HG02798 (cell line): ENCODE data around the gene U2SURP.

ENCODE experiments used
- ATAC-seq: cut with Tn5 transposase; IDR thresholded peaks from one replicate; pipeline ENCODE4 v1.9.1; 2021; ENCODE audit warnings: mild to moderate bottlenecking; ENCODE audit not compliant: unreplicated experiment, poor library complexity

The U2SURP gene

DNA sequence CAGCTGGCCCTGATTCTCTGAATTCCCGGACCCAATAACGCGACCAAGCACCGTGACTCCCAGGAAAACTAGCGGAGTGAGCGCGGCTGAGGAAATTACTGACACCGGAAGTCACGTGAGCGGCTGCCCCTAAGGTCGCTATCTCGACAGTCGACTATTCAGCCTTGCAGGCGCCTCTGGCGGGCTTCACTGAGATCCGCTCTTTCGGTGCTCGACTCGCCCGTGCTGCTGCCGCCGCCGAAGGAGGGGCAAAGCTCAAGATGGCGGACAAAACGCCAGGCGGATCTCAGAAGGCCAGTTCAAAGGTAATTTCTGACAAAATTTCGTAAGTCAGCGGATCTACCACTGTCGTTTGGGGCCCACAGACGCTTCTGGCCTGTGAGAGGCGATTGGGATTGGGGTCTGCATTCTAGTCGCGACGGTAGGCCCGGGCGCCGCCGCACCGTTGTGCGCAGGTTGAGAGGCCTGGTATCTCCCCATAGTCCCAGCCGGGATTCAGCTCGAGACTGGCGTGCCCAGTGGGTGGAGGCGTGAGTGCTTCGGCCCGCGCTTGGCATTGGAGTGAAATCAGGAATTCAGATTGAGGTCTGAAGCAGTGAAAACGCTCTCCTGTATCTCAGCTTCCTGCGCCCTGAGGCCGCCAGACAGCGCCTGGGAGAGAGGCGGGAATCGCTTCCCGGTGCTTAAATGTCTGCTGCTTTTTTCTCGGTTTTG lies at the start of gene U2SURP:
TSS of gene U2SURP (plus strand) at position 202 of the 714 bp plus-strand sequence. CDS start at position 261, 59 bp downstream.
- ATAC-seq = peak; percentile 92

DNA sequence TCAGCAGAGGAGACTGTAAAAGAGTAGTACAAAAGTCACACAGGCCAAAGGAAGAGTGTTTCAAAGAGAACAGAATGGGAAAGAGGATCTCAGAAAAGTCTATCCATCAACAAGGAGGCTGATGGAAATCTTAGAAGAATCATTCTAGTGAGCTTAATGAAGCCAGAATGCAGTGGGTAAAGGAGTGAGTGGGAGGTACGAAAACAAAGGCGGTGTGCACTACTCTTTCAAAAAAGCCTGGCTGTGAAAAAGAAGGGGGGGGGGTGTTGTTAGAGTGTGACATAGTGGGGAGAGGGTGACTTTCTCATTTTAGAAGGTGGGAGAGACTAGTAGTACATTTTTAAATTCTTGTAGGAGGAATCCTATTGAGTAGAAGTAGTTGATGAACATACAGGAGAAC lies 49.6 kb upstream of the U2SURP start:
- no peak for ATAC-seq

DNA sequence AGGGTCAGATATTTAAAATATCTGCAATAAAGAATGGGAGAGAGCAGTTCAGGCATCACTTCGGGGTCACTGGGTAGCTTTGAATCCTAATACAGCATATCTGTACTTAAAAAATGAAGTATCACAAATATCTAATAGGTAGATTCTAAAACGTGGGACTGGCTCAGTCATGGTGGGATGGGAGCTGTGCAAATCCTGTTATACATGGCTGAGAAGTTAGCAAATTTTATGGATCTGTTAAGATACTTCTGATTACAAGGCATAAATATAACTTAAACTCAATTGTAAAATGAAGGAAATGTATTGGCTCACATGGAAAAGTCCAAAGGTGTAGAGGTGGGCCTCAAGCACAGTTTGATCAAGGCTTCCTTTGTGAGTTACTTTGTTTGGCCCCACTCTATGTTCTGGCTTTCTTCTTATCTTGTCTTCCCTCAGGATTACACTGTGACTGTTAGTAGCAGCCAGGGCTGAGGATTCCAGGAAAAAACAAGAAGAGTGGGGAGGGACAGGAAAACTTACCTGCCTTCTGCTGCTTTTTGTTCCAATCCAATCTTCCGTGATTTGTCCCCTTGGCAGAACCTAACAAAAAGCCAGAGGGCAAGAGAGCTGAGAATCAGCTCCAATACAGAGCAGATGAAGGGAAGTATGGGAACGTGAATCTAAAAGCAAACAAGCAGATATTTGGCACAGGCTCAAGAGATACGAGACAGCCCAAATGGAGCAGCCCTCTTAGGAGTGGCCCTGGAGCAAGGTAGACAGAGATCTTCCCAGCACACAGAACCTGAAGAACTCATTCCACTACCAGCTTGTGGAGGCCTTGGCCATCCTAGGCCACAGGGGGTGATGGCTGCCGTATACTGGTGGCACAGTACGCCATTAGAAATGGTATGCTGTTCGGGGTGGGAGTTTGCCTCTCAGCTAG lies 48.8 kb upstream of the U2SURP start:
- ATAC-seq = no peak

DNA sequence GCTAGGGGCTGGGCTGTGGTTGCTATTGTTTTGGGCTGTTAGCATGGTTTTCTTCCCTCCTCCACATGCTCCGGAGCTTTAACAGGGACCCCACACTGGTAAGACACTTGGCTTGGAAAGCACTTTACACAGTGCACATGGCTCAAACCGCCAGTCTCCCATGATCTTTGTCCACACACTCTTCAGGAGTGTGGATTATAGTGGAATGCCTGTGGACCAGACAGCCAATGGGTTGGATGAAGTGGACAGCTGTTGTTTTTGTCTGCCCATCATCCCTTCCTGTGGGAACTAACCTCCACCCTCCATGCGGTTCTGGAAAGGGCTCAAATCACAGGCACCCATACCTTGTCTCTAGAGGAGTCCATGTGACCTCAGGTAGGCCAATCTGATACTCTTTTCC lies 47.9 kb upstream of the U2SURP start:
- no peak for ATAC-seq

DNA sequence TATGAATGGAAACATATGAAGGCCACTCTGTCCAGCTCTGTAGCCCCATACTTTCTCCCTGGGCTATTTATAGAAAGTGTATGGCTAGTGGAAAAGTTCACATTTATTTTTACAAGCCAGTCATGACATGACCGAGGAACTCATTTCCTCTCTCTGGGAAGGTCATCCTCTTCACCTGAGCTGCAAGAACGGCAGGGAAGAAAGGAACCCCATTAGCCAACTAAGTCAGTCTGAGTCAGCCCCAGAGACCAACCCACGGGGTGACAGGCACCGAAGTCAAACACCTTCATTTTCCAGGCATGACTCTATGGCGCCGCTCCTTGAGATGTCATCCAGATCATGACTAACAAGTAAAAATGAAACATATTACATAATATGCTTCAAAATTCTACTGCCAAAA lies 42.7 kb upstream of the U2SURP start:
- no peak for ATAC-seq

DNA sequence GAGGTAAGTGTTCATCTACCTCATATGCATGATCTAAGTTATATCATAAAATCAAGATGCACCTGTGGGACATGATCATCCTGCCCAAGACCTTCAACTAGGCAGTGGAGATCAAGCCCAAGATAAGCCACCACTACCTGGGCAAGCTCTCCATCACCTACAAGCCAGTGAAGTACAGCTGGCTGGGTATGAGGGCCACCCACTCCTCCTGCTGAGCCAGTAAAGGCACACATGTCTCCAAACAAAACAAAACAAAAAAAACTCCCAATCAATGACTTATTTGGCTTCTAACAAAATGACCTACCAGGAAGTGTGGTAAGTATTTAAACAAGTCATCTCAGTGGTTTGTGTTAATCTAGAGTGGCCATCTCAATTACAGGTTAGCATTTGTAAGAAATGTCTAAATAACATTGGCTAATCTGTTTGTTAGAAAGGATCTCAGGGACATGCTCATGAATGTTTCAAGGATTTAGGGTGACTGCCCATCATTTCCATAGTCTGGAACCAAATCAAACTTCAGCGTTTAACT lies 41.0 kb upstream of the U2SURP start:
- no peak for ATAC-seq

DNA sequence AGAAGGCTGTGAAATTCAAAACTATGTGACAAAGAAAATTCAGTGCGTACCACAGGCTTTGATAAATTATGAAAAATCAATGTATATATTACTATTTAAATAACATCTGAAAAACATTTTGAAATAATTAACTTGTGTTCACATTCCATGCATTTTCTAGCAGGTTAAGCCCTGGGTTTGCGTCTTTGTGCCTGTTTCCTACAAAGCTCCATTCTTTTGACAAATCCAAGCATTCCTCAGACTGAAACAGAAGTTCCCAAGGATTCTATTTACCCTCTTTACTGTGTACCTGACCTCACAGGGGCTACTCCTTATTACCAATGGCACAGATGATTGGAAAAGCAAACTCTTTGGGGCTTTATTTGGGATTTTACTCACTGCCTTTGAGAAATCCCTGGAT lies 39.8 kb upstream of the U2SURP start:
- no peak for ATAC-seq

DNA sequence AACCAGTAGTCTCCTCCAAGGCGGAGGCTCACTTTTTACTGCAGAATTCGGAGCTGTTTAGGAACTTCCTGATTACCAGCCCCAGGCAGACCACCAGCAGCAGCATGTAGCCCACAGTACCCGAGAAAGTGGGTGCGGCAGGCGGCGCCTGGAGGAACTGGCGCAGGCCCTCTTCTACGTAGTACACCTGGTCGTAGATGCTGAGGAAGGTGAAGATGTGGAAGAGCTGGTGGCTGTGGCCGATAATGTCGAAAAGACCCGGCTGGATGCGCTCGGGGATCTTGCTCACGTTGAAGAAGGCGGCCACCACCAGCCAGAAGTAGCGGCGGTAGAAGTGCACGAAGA lies 39.2 kb upstream of the U2SURP start:
- no peak for ATAC-seq

DNA sequence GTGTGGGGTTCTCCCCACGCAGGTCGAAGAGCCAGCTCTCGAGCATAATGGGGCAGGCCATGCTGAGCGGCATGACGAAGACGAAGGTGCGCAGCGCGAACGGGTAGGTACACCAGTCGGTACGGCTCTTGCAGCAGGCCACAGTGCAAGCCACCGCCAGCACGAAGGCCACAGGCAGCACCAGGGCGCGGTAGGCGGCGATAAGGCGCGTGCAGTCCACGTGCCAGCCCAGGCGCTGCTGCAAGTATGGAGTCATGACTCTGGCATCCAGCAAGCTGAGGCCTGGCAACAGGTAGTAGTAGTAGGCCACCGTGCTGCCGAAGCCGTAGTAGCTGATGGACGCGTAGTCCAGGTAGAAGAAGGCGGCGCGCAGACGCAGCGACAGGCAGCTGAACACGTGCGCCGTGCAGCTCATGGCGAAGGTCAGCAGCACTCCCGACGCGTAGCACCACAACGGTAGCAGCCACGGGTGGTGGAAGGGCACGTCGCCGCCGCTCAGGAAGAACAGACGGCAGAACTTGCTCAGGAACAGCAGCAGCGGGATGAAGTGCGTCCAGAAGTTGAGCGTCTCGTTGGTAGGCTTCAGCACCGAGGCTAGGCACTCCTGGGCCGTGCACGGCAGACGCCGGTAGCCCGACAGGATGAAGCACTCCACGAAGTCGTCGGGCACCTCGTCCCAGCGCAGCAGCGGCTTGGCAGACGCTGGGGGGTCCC lies 38.7 kb upstream of the U2SURP start:
- no peak for ATAC-seq

DNA sequence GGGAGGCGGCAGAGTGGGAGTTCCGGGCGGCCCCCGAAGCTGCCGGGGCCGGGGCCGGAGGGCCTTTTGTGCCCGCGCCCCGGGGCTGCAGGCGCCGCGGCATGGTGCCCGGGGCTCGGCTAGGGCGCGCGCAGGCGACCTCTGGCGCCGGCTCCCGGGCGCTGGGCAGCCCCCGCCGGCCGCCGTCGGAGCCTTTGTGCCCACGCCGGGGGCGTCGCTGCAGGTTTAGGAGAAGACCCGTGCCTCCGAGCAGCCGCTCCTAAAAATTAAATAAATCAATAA lies 38.2 kb upstream of the U2SURP start:
- no peak for ATAC-seq

DNA sequence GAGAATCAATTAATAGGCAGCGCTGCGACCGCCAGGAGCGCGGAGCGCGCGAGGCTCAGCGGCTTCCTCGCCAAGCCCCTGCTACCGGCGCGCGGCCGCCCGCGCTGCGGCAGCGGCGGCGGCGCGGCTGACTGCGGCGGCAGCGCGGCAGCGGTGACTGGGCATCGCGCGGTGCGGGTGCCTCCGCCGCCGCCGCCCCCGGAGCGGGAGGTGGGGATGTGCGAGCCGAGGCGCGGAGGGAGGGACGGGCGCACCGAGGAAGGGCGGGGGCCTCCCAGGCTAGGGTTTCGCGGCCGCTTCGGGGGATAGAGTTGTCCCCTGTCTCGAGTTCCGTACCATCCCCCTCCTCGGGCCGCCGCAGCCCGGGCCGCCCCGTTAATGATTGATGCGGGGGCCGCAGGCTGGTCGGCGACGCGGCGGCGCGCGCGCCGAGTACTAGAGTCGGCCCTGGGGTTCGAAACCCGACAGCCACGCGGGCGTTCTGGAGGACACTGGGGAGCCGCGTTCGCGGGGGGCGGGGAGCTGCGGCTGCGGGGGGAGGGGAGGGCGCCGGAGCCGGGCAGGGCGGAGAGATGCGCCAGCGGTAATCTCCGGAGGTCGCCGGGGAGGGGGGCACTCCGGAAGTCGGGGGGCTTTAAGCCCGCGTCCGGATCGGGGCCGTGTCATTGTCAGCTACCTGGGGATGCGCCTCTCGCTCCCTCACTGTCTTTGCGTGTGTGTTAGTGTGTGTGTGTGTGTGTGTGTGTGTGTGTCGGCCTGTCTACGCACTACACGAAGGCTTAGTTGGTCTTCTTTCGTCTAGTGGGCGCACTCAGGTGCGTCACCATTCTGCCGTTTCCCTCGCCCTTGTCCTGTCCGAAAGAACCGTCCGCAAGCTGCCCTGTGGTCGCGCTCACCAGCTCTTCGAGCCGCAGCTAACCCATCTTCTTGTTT lies 37.6 kb upstream of the U2SURP start, which contains the start of gene PAQR9:
TSS of gene PAQR9 (minus strand) at position 159 of the 933 bp plus-strand sequence. CDS start 338 bp downstream, outside the sequence.
- no peak for ATAC-seq

DNA sequence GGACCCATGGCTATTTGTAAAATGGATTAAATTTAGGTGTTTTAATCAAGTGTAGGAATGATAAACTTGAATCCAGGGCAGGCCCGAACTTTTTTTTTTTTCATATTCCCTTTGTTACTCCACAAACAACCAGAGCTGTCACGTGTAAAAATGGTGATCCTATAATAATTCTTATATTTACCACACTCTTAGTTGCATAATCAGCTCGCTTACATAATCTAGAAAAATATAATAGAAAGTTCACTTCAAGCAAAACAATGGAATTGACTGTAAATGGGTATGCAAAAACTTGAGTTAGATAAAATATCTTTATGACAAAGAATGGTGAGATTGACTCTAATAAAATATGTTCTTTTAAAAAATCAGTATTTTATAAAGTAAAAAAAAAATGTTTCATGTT lies 35.8 kb upstream of the U2SURP start:
- ATAC-seq = no peak

DNA sequence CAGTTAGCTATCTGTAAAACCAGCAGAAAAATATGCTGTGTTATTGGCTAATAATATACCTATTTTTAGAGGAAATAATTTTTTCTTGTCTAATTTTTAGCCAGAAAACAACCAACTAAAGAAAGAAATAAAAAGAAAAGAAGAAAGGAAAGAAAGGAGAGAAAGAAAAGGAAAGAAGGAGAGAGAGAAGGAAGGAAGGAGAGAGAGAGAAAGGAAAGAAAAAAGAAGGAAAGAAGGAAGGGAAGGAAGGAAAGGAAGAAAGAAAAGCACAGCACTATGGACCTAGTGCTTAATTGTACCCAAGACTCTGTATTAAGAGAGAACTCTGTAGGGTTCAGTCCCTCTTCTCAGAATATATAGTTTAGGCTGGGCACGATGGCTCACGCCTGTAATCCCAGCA lies 34.6 kb upstream of the U2SURP start:
- no peak for ATAC-seq

DNA sequence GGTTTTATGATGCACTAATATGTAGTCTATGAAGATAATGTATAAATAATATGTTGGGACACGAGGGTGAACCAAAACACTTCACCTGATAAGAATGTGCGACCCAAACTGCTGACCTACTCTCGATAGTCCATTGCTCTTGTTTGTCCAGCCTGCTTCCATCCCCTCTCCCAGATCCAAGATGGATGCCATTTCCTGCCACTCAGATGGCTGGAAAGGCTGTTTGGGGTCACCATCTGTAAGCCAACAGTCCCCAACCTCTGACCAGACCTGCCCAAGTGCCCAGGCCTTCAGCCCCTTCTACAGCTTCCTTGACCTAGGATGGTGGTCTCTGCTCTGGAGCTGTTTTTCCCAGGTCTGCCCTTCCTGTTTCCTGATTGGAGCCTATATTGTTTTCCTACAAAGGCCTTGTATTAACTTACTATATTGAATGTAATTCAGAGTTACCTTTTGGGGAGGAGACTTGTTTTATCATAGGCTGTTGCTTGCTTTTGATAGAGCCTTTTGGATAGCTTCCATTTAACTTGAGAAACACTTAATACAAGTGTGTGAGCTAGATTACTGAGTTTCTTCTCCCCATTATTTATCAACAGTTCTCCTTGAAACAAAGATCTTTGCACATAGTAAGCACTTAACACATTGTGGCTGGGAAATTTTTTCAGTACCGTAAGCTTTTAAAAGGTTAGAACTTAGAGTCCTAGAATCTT lies 32.9 kb upstream of the U2SURP start:
- ATAC-seq = no peak

DNA sequence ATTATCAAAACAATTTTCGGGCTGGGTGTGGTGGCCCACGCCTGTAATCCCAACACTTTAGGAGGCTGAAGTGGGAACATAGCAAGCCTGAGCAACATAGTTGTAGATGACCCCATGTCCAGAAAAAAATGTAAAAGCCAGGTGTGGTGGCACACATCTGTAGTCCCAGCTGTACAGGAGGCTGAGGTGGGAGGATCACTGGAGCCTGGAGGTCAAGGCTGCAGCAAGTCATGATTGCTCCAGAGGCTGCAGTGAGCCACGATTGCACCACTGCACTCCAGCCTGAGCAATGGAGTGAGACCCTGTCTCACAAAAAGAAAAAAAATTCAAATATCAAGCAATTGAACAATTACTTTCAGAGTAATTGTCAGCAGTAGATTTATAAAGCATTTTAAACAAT lies 29.9 kb upstream of the U2SURP start:
- ATAC-seq = no peak

DNA sequence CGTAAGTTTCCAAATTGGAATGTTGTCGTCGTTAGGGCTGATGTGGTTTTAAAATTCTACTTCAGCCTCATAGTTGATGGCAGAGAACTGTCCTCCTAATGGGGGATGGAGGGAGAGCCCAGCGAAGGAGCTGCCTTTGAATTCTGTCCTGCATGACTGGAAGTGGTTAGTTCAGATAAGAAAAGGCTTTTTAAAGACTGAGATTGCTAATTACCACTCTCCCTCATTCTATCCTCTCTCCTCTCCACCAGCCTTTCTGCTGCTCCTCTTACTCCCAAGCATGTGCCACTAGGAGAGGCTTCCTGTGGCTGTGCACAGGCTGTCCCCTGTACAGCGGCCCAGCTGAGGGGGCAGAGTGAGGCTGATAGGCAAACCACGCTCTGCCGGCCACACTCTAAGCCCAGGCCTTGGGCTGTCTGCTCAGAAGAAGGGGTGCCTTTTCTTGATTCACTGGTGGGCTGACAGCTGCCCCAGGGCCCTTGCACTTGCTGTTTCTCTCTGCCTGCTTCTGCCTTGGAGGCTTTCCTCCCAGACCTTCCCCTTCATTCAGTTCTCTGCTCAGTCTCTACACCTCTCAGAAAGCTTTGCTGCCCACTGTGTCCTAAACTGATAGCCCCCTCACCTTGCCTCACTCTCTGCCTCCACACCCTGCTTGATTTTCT lies 29.1 kb upstream of the U2SURP start:
- ATAC-seq = no peak

DNA sequence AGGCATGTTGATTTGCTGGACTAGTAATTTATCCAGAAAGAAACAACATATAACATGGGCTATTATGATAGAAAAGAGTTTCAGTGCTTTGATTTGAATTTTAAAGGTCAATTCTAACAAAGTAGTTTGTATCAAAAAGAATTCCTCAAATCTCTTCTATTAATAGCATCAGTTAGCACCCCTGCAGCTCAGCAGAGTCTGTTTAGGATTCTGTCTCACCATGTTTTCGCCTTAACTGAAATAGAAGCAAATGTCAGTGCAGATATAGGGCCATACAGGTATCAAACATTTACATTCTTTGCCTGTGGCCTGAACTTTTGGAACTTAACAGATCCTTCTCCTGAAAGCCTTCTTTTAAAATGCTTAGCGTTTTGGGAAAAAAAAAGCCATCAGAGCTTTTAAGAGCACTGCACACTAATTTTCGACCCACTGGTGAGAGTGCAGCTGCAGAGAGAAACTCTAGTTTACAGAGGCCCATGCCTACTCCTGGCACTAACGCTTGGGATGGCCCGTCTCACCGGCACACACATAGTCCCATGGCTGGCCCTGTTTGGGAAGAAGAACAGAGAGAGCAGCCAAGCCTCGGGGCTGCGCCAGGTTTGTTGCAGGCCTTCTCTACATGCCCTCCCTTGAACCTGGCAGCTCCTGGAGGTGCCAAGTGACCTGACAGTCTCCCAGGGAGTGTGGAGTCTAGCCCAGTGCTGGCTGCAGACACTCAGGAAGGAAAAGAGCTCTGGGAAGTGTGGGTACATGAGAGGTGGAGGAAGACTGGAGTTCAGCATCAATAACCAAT lies 28.0 kb upstream of the U2SURP start:
- ATAC-seq = no peak
